ENCODE measurements around the gene COA5.

The COA5 gene

GRCh38 chr2:98571121-98571701, 37.1 kb downstream of the COA5 start:
- DNase-seq = no peak

- no peak for DNase-seq
Observed at GRCh38 chr2:98570356-98570755, 38.0 kb downstream of the COA5 start.

- no peak for DNase-seq
Observed at GRCh38 chr2:98569915-98570314, 38.4 kb downstream of the COA5 start.

GRCh38 chr2:98569197-98569793, 39.0 kb downstream of the COA5 start:
- DNase-seq = peak; percentile 73

- no peak for DNase-seq
Observed at GRCh38 chr2:98568161-98568956, 40.0 kb downstream of the COA5 start.

GRCh38 chr2:98565941-98566340, 42.4 kb downstream of the COA5 start:
- no peak for DNase-seq

- no peak for DNase-seq
Observed at GRCh38 chr2:98565286-98565860, 42.9 kb downstream of the COA5 start.

GRCh38 chr2:98564541-98565132, 43.7 kb downstream of the COA5 start:
- no peak for DNase-seq

GRCh38 chr2:98563394-98563793, 44.9 kb downstream of the COA5 start:
- no peak for DNase-seq

GRCh38 chr2:98561902-98562695, 46.2 kb downstream of the COA5 start:
- no peak for DNase-seq

GRCh38 chr2:98561018-98561417, 47.3 kb downstream of the COA5 start:
- DNase-seq = no peak

GRCh38 chr2:98560256-98560771, 48.0 kb downstream of the COA5 start:
- no peak for DNase-seq

GRCh38 chr2:98559581-98559980, 48.7 kb downstream of the COA5 start:
- no peak for DNase-seq

- no peak for DNase-seq
Observed at GRCh38 chr2:98558852-98559530, 49.3 kb downstream of the COA5 start.

- no peak for DNase-seq
Observed at GRCh38 chr2:98556344-98557033, 51.8 kb downstream of the COA5 start.

GRCh38 chr2:98555696-98556095, 52.6 kb downstream of the COA5 start:
- no peak for DNase-seq

- no peak for DNase-seq
Observed at GRCh38 chr2:98554116-98554861, 54.0 kb downstream of the COA5 start.

- no peak for DNase-seq
Observed at GRCh38 chr2:98552499-98553179, 55.7 kb downstream of the COA5 start.

GRCh38 chr2:98551316-98551715, 57.0 kb downstream of the COA5 start:
- DNase-seq = no peak

GRCh38 chr2:98550165-98550564, 58.1 kb downstream of the COA5 start:
- DNase-seq = no peak

All from stimulated activated CD4-positive, alpha-beta T cell treated with anti-CD3 and anti-CD28 coated beads, Interleukin-12 subunit alpha, Interleukin-12 subunit beta, amount 100 ng/mL, for 4 hours (primary cell).